Measurements from ENCODE around the gene CFAP61. TPM values are rescaled to one million over a fixed set of nuclear protein-coding genes. Genes with fewer than 3 reads are reported as not detected.

The CFAP61 gene
- total RNA-seq, 2 experiments from 2014 or later: not detected

DNA sequence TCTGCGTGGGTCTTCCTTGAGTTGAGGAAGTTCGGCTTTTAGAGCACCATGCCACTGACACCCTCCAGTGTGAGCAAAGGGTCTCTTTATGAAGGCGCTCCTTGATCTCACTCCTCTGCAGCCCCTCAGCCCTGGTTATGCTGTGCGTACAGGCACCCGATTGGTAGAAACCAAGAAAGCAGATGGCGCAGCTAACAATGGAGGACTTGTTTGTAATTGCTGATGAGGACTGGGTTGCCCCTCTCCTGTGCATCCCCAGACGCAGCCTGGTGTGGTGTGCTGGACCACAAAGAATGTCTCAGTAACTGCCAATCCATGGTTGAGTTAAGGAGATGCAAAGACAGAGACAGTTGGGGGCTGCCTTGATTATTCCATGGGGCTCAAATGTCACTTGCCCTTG lies 345.8 kb downstream of the CFAP61 start:
- Mint-ChIP-seq H3K4me1 (no peaks in the 10 kb centered on the region), H3K27me3 (no peaks in the 10 kb centered on the region), H3K4me3 (no peak overlapping the region), H3K36me3 (ENCODE audit: low read depth) (no peaks in the 10 kb centered on the region), H3K27ac (no peak overlapping the region), H3K9me3 (no peaks in the 10 kb centered on the region)
- ChIA-PET CTCF (no interaction called here), POLR2A (no interaction called here)
- DNase-seq: no peak

- Mint-ChIP-seq H3K36me3 (ENCODE audit: low read depth) (no peaks in the 10 kb centered on the region), H3K27me3 (no peaks in the 10 kb centered on the region), H3K27ac (no peak overlapping the region), H3K4me1 (no peaks in the 10 kb centered on the region), H3K4me3 (no peak overlapping the region), H3K9me3 (no peaks in the 10 kb centered on the region)
- no peak for DNase-seq
- ChIA-PET POLR2A (no interaction called here), CTCF (no interaction called here)
These were observed 347.5 kb downstream of the CFAP61 start for GRCh38 chr20:20399531-20400500.

GRCh38 chr20:20401991-20402390 lies 349.7 kb downstream of the CFAP61 start:
- ChIA-PET CTCF (no interaction called here), POLR2A (no interaction called here)
- H3K9me3 Mint-ChIP-seq: no peaks in the 10 kb centered on the region
- H3K36me3 Mint-ChIP-seq (ENCODE audit: low read depth): no peaks in the 10 kb centered on the region
- H3K4me1 Mint-ChIP-seq: no peaks in the 10 kb centered on the region
- no peaks in the 10 kb centered on the region for H3K27me3 Mint-ChIP-seq
- no peak overlapping the region for H3K4me3 Mint-ChIP-seq
- no peak overlapping the region for H3K27ac Mint-ChIP-seq
- no peak for DNase-seq

- no peaks in the 10 kb centered on the region for H3K36me3 Mint-ChIP-seq (ENCODE audit: low read depth)
- no peaks in the 10 kb centered on the region for H3K27me3 Mint-ChIP-seq
- no peak overlapping the region for H3K27ac Mint-ChIP-seq
- no peak overlapping the region for H3K4me3 Mint-ChIP-seq
- CTCF ChIA-PET: no interaction called here
- POLR2A ChIA-PET: no interaction called here
- DNase-seq: no peak
- no peaks in the 10 kb centered on the region for H3K9me3 Mint-ChIP-seq
- H3K4me1 Mint-ChIP-seq: no peaks in the 10 kb centered on the region
These were observed 352.3 kb downstream of the CFAP61 start for GRCh38 chr20:20404633-20405032.

- H3K4me3 Mint-ChIP-seq: no peak overlapping the region
- CTCF ChIA-PET: no interaction called here
These were observed 353.3 kb downstream of the CFAP61 start for GRCh38 chr20:20405623-20406022.

GRCh38 chr20:20406306-20406705 lies 354.0 kb downstream of the CFAP61 start:
- no peaks in the 10 kb centered on the region for H3K36me3 Mint-ChIP-seq (ENCODE audit: low read depth)
- H3K4me3 Mint-ChIP-seq: no peak overlapping the region
- H3K27ac Mint-ChIP-seq: no peak overlapping the region
- H3K9me3 Mint-ChIP-seq: no peaks in the 10 kb centered on the region
- DNase-seq: no peak
- ChIA-PET CTCF (no interaction called here), POLR2A (no interaction called here)
- no peaks in the 10 kb centered on the region for H3K27me3 Mint-ChIP-seq
- H3K4me1 Mint-ChIP-seq: no peaks in the 10 kb centered on the region

More at GRCh38 chr20:20405623-20406022, 353.3 kb downstream of the CFAP61 start:
- H3K27me3 Mint-ChIP-seq: no peaks in the 10 kb centered on the region
- POLR2A ChIA-PET: no interaction called here
- no peaks in the 10 kb centered on the region for H3K36me3 Mint-ChIP-seq (ENCODE audit: low read depth)
- H3K9me3 Mint-ChIP-seq: no peaks in the 10 kb centered on the region
- no peak overlapping the region for H3K27ac Mint-ChIP-seq
- no peak for DNase-seq
- H3K4me1 Mint-ChIP-seq: no peaks in the 10 kb centered on the region

GRCh38 chr20:20407891-20408805 lies 355.8 kb downstream of the CFAP61 start:
- Mint-ChIP-seq H3K27me3 (no peaks in the 10 kb centered on the region), H3K27ac (no peak overlapping the region), H3K9me3 (no peaks in the 10 kb centered on the region), H3K36me3 (ENCODE audit: low read depth) (no peaks in the 10 kb centered on the region), H3K4me1 (peaks cover 2% of the 10 kb centered on the region), H3K4me3 (no peak overlapping the region)
- DNase-seq: no peak
- CTCF ChIA-PET: no interaction called here
- POLR2A ChIA-PET: no interaction called here

GRCh38 chr20:20409331-20409730 lies 357.0 kb downstream of the CFAP61 start:
- H3K4me1 Mint-ChIP-seq: peaks cover 2% of the 10 kb centered on the region
- no peak overlapping the region for H3K4me3 Mint-ChIP-seq
- ChIA-PET POLR2A (no interaction called here), CTCF (no interaction called here)
- no peak overlapping the region for H3K27ac Mint-ChIP-seq
- H3K27me3 Mint-ChIP-seq: no peaks in the 10 kb centered on the region
- no peaks in the 10 kb centered on the region for H3K36me3 Mint-ChIP-seq (ENCODE audit: low read depth)
- DNase-seq: no peak
- H3K9me3 Mint-ChIP-seq: no peaks in the 10 kb centered on the region

Other genes with a start within 250 kb of the CFAP61 start
- 10 to 100 TPM; 53.3 to 53.7 TPM for gene NAA20, start 35.2 kb upstream of the CFAP61 start, total RNA-seq
- 10 to 100 TPM; 20.4 to 21.8 TPM for gene CRNKL1, start 66 bp upstream of the CFAP61 start, total RNA-seq

Data from activated CD4-positive, alpha-beta memory T cell treated with anti-CD3 and anti-CD28 coated beads, Interleukin-2, amount 10 ng/mL, durations not matched to agents 7 days and 5 days (primary cell).